PFSK-1 (cell line): ENCODE results near the gene TRIM44.

Experiments used
- FOXP2 ChIP-seq: optimal IDR thresholded peaks from 2 replicates; pipeline ENCODE3; 2011; ENCODE audit warnings: borderline replicate concordance, control low read depth, inconsistent platforms; ENCODE audit not compliant: insufficient read depth; ENCODE audit errors: extremely low read length, extremely low read depth
- POLR2AphosphoS5 ChIP-seq: IDR thresholded peaks from 2 replicates; pipeline ENCODE4 v1.6.1; 2012; ENCODE audit warnings: low read depth, mild to moderate bottlenecking, control low read depth, low read length, moderate library complexity
- SIN3A ChIP-seq: IDR thresholded peaks from 2 replicates; pipeline ENCODE4 v1.6.1; 2012; ENCODE audit warnings: mild to moderate bottlenecking, low read length, moderate library complexity, borderline replicate concordance; ENCODE audit not compliant: insufficient read depth
- TAF1 ChIP-seq: IDR thresholded peaks from 2 replicates; pipeline ENCODE4 v1.6.1; 2012; ENCODE audit warnings: low read length, control low read depth, borderline replicate concordance; ENCODE audit not compliant: insufficient read depth
- TF ChIP-seq, protein P1 (sequence below), 2 experiments: IDR thresholded peaks; 2 replicates each; pipeline versions ENCODE4 v1.6.1 to v1.8.0; 2011 to 2012; ENCODE audit warnings: low read depth in 2 of 2, low read length in 2 of 2, control low read depth in 1 of 2, inconsistent platforms in 1 of 2, mild to moderate bottlenecking in 1 of 2, moderate library complexity in 1 of 2; ENCODE audit not compliant: insufficient read depth in 1 of 2

Gene TRIM44

DNA sequence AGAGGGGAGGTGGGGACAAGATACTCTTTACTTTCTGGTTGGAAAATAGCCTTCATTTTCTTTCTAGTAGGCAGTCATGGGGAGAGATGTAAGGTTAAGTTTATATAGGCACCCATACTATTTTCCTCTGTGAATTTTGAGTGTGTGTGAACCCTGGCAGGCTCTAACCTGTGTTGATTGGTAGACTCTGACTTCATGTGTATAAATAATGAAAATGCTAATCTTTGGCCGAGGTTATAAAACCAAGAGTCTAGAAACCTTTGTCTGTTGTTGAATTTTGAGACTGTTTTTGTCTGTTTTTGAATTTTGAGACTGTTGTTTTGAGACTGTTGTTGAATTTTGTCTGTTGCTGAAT lies 14.0 kb downstream of the TRIM44 start:
- TF ChIP-seq TAF1 (no peak), FOXP2 (no peak), SIN3A (no peak), POLR2AphosphoS5 (no peak)
- TF ChIP-seq, protein P1, sequence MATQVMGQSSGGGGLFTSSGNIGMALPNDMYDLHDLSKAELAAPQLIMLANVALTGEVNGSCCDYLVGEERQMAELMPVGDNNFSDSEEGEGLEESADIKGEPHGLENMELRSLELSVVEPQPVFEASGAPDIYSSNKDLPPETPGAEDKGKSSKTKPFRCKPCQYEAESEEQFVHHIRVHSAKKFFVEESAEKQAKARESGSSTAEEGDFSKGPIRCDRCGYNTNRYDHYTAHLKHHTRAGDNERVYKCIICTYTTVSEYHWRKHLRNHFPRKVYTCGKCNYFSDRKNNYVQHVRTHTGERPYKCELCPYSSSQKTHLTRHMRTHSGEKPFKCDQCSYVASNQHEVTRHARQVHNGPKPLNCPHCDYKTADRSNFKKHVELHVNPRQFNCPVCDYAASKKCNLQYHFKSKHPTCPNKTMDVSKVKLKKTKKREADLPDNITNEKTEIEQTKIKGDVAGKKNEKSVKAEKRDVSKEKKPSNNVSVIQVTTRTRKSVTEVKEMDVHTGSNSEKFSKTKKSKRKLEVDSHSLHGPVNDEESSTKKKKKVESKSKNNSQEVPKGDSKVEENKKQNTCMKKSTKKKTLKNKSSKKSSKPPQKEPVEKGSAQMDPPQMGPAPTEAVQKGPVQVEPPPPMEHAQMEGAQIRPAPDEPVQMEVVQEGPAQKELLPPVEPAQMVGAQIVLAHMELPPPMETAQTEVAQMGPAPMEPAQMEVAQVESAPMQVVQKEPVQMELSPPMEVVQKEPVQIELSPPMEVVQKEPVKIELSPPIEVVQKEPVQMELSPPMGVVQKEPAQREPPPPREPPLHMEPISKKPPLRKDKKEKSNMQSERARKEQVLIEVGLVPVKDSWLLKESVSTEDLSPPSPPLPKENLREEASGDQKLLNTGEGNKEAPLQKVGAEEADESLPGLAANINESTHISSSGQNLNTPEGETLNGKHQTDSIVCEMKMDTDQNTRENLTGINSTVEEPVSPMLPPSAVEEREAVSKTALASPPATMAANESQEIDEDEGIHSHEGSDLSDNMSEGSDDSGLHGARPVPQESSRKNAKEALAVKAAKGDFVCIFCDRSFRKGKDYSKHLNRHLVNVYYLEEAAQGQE (IDR thresholded peaks at IDR 0.05; ENCODE audit: insufficient read depth in 1 of 2, low read depth in 2 of 2, low read length in 2 of 2), result no peak

DNA sequence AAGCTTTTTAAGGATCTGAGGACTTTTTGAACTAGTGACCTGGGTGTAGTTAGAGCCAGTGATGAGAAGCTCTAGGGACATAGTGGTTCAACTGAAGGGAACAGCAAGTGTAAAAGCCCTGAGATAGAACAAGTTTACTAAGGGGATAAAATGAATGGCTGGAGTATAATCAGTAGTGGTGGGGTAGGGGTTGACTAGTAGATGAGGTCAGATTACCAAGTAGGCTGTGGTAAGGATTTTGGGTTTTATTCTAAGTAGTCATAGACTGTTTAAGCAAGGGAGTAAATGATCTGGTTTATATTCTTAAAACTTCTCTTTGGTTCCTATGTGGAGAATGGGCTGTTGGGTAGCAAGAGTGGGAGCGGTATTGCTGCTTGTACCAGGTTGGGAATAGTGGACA lies 15.3 kb downstream of the TRIM44 start:
- TF ChIP-seq POLR2AphosphoS5 (no peak), SIN3A (no peak), TAF1 (no peak), FOXP2 (no peak)
- TF ChIP-seq, protein P1 (IDR thresholded peaks at IDR 0.05; ENCODE audit: insufficient read depth in 1 of 2, low read depth in 2 of 2, low read length in 2 of 2), result no peak

DNA sequence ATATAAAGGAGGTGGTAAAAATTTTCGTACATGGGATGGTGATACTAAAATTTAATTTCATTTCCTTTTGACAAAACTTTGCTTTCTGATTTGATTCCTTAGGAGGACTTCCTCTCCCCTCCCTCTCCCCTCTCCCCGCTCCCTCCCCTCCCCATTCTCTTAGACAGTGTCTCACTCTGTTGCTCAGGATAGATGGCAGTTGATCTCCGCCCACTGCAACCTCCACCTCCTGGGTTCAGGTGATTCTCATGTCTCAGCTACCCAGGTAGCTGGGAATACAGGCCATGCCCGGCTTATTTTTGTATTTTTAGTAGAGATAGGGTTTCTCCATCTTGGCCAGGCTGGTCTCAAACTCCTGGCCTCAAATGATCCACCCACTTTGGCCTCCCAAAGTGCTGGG lies 15.9 kb downstream of the TRIM44 start:
- no peak for TF ChIP-seq TAF1
- no peak for TF ChIP-seq SIN3A
- TF ChIP-seq, protein P1 (IDR thresholded peaks at IDR 0.05; ENCODE audit: insufficient read depth in 1 of 2, low read depth in 2 of 2, low read length in 2 of 2), result no peak
- no peak for TF ChIP-seq FOXP2
- TF ChIP-seq POLR2AphosphoS5, result no peak

DNA sequence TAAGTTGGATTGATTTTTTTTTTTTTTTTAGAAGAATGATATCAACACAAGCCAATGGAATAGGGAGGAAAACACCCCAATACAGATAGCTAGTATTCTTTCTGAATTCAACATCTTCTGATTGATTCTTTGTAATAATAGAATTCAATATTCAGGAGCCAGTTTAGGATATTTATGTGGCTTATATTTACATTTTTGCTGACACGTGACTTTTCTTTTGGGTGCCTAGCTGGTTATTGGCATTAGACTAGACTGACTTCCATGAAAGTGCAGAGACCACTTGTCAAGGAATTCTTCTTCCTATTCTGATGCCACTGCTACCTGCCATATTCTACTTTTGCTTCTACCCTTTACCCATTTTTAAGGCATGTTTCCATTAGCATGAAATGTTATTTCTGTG lies 16.4 kb downstream of the TRIM44 start:
- TF ChIP-seq SIN3A (no peak), POLR2AphosphoS5 (no peak), TAF1 (no peak), FOXP2 (no peak)
- TF ChIP-seq, protein P1 (IDR thresholded peaks at IDR 0.05; ENCODE audit: insufficient read depth in 1 of 2, low read depth in 2 of 2, low read length in 2 of 2), result no peak

DNA sequence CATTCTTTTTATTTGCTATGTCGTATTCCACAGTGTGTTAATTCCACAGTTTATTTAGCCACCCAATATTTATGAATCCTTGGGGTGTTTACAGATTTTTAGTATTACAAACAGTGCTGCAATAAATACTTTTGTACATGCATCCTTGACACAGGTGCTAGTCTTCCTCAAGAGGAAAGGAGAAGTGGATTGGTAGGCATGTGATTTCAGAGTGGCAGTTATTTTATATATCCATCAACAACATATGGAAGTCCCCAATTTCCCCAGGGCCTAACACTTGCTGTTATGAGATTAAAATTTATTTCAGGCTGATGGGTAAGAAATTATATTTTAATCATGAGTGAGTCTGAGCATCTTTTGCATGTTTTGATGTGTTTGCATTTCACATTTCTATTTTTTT lies 17.9 kb downstream of the TRIM44 start:
- TF ChIP-seq FOXP2 (no peak), SIN3A (no peak), TAF1 (no peak), POLR2AphosphoS5 (no peak)
- TF ChIP-seq, protein P1 (IDR thresholded peaks at IDR 0.05; ENCODE audit: insufficient read depth in 1 of 2, low read depth in 2 of 2, low read length in 2 of 2), result no peak
